NCI-H146 treated with DMSO at 0.1 percent for 48 hours (cell line): Measurements from ENCODE around the gene SCN1A.
"Not testable (repeated sequence)": the region's sequence is repeated elsewhere in the genome, so short reads cannot be mapped to it uniquely, and the experiment has no call there.

Source experiments
- DNase-seq: peaks from one replicate; lab custom pipeline; 2025; ENCODE audit not compliant: unreplicated experiment; lab: John Stamatoyannopoulos, UW

Gene SCN1A

GRCh38 chr2:166127217-166128155, at the start of gene SCN1A:
SCN1A (minus strand) TSS chr2:166128020; CDS start chr2:166073621, 54,399 bp downstream.
- DNase-seq: peak; percentile 34

GRCh38 chr2:166173263-166173662, 45.4 kb upstream of the SCN1A start:
- DNase-seq: peak; percentile 34

- DNase-seq: no peak
These were observed 43.4 kb upstream of the SCN1A start for GRCh38 chr2:166171216-166171615.

- DNase-seq: no peak
These were observed 42.5 kb upstream of the SCN1A start for GRCh38 chr2:166170356-166170755.

- no peak for DNase-seq
These were observed 39.6 kb upstream of the SCN1A start for GRCh38 chr2:166167449-166167848.

GRCh38 chr2:166163775-166164174, 36.0 kb upstream of the SCN1A start:
- DNase-seq: no peak

GRCh38 chr2:166158546-166158945, 30.7 kb upstream of the SCN1A start:
- no peak for DNase-seq

- no peak for DNase-seq
These were observed 29.8 kb upstream of the SCN1A start for GRCh38 chr2:166157578-166157977.

- DNase-seq: no peak
These were observed 29.2 kb upstream of the SCN1A start for GRCh38 chr2:166156985-166157490.

GRCh38 chr2:166155589-166155988, 27.8 kb upstream of the SCN1A start:
- DNase-seq: no peak

GRCh38 chr2:166154685-166155338, 27.0 kb upstream of the SCN1A start:
- DNase-seq: no peak

GRCh38 chr2:166152064-166152463, 24.2 kb upstream of the SCN1A start:
- DNase-seq: no peak

GRCh38 chr2:166148500-166149400, 20.9 kb upstream of the SCN1A start:
- no peak for DNase-seq

GRCh38 chr2:166147883-166148282, 20.1 kb upstream of the SCN1A start:
- no peak for DNase-seq

GRCh38 chr2:166144071-166144470, 16.3 kb upstream of the SCN1A start:
- DNase-seq: no peak

GRCh38 chr2:166140932-166141331, 13.1 kb upstream of the SCN1A start:
- no peak for DNase-seq

GRCh38 chr2:166140475-166140874, 12.7 kb upstream of the SCN1A start:
- DNase-seq: no peak

- not testable (repeated sequence) for DNase-seq
These were observed 11.7 kb upstream of the SCN1A start for GRCh38 chr2:166139479-166139878.

GRCh38 chr2:166138667-166139066, 10.8 kb upstream of the SCN1A start:
- DNase-seq: no peak

- DNase-seq: no peak
These were observed 10.3 kb upstream of the SCN1A start for GRCh38 chr2:166138144-166138543.

- DNase-seq: no peak
These were observed 9.5 kb upstream of the SCN1A start for GRCh38 chr2:166137331-166137730.
